DMS53 (cell line): ENCODE measurements around the gene PGPEP1.
"Not testable (repeated sequence)": the region's sequence is repeated elsewhere in the genome, so short reads cannot be mapped to it uniquely, and the experiment has no call there.

Source experiments
- DNase-seq: peaks from one replicate; lab custom pipeline; 2025; lab: John Stamatoyannopoulos, UW

The PGPEP1 gene

DNA sequence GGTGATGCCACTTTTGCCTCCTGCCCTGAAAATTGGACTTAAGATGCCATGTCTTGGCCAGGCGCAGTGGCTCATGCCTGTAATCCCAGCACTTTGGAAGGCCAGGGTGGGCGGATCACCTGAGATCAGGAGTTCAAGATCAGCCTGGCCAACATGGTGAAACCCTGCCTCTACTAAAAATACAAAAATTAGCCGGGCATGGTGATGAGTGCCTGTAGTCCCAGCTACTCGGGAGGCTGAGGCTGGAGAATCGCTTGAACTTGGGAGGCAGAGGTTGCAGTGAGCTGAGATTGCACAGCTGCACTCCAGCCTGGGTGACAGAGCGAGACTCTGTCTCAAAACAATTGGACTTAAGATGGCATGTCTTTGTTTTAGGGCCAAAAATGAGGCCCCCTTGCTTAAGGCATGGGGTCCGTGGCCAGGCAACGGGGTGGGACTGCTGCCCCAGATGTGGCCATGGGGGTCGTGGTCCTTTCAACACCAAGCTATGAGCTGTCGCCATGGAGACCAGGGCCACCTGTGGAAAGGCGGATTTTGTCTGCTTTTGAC, 24.0 kb downstream of the PGPEP1 start:
- DNase-seq, result not testable (repeated sequence)

DNA sequence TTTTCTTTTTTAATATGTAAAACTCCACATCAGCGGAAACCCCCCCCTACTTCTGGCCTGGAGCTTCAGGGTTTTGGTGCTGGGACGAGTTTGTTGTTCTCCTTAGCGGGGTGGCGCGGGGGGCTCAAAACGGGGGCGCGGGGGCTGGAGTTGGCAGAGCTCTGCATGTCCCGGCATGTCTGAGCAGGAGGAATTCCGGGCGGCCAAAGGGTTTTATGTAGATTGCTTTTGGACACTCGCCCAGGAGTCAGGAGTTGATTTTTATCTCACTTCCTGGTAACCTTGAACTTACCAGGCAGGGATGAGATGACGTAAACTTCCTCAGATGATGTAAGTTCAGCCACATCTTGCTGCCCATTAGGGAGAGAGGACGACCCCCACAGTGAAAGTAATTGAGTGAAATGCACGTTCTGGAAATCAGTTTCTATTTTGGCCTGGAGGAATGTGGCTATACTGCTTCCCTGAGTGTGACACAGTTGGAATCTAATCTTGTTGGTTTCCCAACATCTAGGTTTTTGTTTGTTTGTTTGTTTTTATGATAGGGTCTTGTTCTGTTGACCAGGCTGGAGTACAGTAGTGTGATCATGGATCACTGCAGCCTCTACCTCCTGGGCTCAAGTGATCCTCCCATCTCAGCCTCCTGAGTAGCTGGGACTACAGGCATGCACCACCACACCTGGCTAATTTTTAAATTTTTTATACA, 24.6 kb downstream of the PGPEP1 start:
- DNase-seq, result peak; percentile 94

DNA sequence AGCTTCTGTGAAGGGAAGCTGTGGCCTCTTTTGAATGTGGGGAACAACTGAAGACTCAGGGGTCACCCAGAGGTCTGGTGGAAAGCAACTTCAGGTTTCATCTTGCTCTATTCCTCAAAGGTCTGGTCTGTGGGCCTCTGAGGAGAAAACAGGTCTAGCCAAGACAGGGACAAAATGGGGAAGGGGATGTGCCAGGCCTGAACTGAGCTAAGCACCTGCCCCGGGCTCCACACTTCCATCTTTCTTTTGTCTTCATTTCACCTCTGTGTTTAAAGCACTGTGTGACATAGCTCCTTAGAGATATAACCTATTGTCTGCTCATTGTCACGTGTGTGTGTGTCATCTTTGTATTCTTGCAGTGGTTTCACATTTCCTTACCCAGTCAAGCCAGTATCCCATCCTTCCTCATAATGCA, 25.6 kb downstream of the PGPEP1 start:
- peak; percentile 69 for DNase-seq

DNA sequence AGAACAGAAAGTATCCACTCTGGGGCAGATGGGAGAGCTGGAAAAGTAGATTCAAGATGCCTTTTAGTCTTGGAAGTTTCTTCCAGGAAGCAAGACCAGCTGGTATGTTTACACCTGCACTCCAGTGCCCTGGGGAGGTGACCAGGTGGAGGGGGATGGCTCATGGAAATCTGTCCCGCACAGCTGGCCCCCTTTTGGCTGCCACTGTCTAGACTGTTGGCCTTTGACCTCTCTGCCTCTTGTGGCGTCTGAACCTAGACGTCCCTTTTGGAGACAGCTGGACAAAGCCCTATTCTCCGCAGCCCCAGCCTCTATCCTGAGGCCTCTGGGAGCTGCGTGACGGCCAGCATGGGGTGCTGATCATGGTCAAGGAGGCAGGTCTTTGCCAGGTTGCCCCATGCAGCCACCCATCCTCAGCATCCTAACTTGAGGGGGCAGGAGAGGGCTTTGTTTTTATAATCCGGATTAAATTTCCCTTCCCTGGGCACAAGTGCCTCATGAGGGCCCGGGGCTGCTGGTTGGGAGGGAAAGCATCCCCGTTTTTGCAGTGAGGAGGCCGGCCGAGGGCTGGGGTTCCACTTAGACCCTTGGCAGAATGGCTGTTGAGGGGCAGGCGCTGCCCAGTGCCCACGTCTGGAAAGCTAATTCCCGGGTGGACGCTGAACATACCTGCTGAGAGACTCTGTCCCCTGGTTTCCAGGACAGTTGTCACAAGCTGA, 28.3 kb downstream of the PGPEP1 start:
- peak; percentile 41 for DNase-seq

DNA sequence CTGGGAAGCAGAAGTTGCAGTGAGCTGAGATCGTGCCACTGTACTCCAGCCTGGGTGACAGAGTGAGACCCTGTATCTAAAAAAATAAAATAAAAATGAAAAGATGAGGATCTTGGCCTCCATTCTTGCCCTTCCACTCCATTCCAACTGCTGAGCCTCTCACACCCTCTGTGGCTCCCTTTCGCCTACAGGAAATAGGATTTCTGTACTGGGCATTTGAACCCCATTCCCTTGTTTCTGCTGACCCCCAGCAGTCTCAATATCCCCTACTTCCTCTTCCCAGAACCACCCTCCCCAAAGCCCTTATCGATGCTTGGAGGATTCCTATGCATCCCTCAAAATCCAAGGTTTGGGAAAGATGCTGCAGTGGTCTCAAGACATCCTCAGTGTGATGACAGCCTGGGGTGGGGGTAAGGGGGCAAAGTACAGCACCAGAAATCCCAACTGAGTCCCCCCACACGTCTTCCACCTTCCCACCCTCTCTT, 33.1 kb downstream of the PGPEP1 start:
- DNase-seq, result no peak

DNA sequence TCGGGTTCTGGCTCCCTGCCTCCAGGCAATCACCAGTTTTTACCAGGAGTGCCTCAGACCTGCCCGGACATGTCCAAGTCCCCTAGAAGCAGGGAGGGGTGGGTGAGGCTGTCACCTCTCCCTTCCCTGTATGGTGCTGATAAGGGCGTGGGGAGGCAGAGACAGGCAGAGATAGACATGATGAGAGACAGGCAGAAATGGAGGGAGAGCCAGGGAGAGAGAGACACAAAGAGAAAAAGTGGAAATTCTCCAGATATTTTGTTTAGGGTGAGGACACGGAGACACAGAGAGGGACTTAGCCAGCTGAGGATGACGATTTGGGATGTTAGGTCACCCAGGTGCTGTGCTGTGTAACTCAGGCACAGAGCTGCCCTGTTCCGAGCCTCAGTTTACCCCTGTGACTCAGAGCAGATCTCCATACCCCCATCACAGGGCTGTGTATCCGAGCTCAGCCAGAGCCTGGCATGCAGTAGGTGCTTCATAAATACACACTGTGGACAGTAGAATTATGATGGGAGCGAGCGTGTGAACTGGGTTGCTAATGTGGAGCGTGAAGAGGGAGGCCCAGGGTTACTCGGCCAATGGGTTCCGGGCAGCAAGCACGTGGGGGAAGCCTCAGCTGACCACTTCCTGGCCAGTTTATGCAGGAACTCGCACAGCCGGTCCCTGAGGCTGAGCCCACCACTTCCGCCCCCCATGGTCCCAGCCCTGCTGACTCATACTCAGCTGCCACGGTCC, 33.7 kb downstream of the PGPEP1 start:
- DNase-seq, result peak; percentile 97

DNA sequence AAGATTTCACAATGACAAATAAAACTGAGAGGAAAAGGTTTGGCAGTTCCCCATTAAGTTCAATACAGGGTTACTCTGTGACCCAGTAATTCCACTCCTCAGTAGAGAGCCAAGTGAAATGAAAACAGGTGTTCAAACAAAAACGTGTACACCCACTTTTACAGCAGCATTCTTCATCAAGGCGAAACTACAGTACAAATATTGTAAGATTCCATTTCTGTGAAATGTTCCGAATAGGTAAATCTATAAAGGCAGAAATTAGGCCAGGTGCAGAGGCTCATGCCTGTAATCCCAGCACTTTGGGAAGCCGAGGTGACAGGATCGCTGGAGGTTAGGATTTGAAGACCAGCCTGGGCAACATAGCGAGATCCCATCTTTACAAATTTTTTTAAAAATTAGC, 36.6 kb downstream of the PGPEP1 start:
- peak; percentile 92 for DNase-seq

DNA sequence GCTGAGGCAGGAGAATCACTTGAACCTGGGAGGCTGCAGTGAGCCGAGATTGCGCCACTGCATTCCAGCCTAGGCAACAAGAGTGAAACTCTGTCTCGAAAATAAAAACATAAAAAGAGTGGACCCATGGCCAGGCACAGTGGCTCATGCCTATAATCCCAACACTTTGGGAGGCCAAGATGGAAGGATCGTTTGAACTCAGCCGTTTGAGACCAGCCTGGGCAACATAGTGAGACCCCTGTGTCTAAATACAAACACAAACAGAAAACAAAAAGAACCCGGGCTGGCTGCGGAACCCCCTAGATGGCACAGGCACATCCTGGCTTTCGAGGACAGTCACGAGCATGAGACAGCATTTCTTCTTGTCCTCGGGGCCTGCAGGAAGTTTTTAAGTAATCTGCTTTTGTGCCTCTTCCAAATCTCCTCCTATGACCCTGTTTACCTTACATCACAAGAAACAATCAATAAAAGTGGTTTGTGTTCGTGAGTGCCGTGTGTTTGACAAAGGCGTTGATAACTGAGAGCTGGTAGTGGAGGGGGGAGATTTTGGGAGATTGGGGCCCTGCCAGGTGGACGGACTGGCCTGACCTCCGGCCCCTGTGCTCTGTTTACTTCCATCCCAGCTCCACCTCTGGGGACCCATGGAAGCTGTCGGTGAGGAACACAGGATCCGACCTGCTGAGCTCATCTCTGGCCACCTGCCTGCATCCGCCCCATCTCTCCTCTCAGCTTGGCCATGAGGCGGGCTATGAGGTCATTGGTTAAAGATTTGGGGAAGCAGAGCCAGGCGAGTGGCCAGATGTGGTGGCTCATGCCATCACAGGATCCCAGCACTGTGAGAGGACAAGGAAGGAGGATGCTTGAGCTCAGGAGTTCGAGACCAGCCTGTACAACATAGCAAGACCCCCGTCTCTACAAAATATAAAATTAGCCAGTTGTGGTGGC, 39.7 kb downstream of the PGPEP1 start:
- DNase-seq, result peak; percentile 98

DNA sequence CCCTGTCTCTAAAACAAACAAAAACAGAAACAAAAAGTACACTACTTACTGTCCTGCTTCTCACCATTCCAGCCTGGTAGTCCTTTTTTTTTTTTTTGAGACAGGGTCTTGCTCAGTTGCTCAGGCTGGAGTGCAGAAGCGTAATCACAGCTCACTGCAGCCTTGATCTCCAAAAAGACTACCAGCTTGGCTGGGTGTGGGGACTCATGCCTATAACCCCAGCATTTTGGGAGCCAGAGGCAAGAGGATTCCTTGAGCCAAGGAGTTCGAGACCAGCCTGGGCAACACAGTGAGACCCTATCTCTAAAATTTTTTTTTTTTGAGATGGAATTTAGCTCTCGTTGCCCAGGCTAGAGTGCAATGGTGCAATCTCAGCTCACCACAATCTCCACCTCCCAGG, 40.4 kb downstream of the PGPEP1 start:
- DNase-seq, result no peak

DNA sequence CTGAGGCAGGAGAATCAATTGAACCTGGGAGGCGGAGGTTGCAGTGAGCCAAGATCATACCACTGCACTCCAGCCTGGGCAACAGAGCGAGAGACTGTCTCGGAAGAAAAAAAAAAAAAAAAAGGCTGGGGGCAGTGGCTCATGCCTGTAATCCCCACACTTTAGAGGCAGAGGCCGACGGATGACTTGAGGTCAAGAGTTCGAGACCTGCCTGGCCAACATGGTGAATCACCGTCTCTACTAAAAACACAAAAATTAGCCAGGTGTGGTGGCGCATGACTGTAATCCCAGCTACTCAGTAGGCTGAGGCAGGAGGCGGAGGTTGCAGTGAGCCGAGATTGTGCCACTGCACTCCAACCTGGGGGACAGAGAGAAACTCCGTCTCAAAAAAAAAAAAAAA, 43.2 kb downstream of the PGPEP1 start:
- not testable (repeated sequence) for DNase-seq

DNA sequence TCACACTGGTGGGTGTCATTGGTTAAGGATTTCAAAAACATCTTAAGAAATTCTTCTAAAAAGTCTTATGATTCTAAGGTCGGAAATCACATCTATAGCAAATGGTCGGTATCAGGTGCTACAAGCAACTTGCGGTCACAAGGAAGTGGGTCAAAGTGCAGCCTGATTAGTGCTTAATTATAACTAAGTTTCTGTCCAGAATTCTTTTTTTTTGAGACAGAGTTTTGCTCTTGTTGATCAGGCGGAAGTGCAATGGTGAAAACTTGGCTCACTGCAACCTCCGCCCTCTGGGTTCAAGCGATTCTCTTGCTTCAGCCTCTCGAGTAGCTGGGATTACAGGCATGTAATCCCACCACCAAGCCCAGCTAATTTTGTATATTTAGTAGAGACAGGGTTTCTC, 44.4 kb downstream of the PGPEP1 start:
- DNase-seq, result no peak

DNA sequence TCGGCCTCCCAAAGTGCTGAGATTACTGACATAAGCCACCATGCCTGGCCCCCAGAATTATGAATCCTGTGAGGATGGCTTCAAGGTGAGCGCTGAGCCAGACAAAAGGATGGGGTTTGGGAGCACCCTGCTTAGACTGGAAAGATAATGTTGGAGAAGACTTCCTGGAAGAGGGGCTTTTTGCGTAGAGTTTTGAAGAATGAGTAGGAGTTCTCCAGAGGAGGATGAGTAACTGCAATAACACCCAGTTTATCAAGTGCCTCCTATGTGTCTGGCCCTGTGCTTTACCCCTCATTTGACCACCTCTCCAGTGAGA, 44.9 kb downstream of the PGPEP1 start:
- no peak for DNase-seq

DNA sequence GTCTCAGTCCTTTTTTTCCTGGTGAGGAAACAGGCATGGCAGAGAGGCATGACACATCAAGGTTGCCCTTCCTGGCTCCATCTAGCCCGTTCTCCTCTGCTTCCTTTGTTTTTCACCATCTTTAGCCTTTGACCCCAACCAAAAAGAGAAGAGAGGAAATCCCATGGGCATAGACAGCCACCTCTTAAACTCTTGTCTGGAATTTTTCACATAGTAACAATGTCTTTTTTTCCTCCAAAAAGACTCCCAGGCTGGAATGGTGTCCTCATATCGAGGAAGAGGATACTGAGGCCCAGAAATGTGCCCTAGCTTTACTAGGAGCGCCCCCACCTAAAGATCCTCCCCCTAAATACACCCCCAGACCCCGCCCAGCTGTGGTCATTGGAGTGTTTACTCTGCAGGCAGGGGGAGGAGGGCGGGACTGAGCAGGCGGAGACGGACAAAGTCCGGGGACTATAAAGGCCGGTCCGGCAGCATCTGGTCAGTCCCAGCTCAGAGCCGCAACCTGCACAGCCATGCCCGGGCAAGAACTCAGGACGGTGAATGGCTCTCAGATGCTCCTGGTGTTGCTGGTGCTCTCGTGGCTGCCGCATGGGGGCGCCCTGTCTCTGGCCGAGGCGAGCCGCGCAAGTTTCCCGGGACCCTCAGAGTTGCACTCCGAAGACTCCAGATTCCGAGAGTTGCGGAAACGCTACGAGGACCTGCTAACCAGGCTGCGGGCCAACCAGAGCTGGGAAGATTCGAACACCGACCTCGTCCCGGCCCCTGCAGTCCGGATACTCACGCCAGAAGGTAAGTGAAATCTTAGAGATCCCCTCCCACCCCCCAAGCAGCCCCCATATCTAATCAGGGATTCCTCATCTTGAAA, 45.5 kb downstream of the PGPEP1 start, which contains the start of gene GDF15:
Gene GDF15, plus strand, starts transcription at position 484 of the 868 bp plus-strand sequence. Its CDS starts 32 bp downstream, at position 516.
- DNase-seq, result peak; percentile 90

DNA sequence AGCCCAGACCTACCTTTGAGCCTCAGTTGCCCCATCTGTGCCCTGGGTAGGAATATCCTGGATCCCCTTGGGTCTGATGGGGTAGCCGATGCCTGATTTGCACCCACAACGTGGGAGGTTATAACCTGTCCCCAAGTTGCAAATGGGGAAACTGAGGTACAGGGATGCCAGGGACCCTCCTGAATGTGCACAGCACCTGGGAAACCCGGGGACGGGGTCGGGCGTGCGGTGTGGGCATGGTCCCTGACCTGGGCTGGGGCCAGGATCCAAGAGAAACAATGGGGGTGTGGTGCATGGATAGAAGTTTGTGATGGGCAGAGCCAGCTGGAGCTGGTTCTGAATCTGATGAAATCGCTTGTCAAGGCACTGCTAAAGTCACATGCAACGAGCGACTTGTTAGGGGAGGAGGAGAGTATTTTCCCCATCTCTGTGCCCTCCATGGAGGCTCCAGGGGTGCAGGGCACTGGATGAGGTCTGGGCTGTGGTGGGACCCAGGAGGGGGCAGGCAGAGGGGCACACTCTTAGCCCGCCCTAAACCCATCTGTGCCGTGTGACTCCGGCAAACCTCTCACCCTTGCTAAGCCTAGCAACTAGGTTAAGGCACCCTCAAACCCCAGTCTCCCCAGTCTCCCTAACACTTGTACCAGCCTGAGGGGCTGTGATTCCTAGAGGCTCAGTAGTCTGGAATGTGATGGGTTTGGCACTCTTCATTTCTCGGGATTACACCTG, 46.3 kb downstream of the PGPEP1 start:
- peak; percentile 64 for DNase-seq

DNA sequence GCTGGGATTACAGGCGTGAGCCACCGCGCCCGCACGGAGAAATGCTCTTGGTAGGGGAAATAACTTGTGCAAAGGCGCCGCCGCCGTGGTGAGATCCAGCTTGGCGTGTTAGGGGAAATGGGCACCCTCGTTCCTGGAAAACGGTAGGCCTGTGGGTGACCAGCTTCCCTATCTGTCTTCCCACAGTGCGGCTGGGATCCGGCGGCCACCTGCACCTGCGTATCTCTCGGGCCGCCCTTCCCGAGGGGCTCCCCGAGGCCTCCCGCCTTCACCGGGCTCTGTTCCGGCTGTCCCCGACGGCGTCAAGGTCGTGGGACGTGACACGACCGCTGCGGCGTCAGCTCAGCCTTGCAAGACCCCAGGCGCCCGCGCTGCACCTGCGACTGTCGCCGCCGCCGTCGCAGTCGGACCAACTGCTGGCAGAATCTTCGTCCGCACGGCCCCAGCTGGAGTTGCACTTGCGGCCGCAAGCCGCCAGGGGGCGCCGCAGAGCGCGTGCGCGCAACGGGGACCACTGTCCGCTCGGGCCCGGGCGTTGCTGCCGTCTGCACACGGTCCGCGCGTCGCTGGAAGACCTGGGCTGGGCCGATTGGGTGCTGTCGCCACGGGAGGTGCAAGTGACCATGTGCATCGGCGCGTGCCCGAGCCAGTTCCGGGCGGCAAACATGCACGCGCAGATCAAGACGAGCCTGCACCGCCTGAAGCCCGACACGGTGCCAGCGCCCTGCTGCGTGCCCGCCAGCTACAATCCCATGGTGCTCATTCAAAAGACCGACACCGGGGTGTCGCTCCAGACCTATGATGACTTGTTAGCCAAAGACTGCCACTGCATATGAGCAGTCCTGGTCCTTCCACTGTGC, 47.9 kb downstream of the PGPEP1 start:
- DNase-seq, result peak; percentile 83

DNA sequence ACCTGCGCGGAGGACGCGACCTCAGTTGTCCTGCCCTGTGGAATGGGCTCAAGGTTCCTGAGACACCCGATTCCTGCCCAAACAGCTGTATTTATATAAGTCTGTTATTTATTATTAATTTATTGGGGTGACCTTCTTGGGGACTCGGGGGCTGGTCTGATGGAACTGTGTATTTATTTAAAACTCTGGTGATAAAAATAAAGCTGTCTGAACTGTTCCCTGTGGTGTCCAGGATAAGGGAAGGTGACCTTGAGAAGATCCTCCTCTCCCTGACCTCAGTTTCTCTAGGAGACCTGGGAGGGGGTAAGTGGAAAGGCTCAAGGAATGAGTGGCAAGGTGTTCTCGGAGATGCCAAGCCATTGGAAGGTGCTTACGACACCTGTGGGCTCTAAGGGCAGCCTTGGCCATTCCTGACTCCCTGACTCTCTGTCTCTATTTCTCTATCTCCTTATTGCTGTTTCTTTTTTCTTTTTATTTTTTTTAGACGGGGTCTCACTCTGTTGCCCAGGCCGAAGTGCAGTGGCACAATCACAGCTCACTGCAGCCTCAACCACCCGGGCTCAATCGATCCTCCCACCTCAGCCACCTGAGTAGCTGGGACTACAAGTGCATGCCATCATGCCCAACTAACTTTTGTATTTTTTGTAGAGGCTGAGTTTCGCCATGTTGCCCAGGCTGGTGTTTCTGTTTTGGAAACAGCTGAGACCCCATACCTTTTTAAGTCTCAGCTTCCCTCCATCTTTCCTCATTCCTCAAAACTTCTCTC, 48.7 kb downstream of the PGPEP1 start:
- DNase-seq, result no peak

DNA sequence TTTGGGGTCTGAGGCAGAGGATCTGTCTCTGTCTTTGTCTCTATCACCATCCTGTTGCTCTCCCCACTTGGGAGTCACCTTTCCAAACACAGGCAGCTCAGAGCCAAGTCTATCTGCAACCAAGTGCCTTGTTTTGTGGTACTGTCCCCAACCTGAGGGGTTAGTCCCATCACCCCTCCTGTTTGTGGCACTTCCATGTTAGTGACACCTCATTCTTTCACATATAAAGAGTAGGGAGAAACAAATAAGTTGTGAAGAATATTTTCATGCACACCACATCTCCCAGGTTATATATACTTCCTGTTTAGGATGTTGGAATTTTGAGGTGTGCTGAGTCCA, 49.3 kb downstream of the PGPEP1 start:
- DNase-seq, result no peak
